Fibroblast of the conjunctiva (primary cell): Measurements from ENCODE around the gene PLA2G2A.
A peak's percentile ranks its signal among the peaks of the same experiment; 100 is the strongest.
"Not testable (repeated sequence)": the region's sequence is repeated elsewhere in the genome, so short reads cannot be mapped to it uniquely, and the experiment has no call there.

Experiments
- DNase-seq: peaks from one replicate; pipeline ENCODE4 v3.0.0-alpha.2; 2010; ENCODE audit warnings: low read depth

The PLA2G2A gene

DNA sequence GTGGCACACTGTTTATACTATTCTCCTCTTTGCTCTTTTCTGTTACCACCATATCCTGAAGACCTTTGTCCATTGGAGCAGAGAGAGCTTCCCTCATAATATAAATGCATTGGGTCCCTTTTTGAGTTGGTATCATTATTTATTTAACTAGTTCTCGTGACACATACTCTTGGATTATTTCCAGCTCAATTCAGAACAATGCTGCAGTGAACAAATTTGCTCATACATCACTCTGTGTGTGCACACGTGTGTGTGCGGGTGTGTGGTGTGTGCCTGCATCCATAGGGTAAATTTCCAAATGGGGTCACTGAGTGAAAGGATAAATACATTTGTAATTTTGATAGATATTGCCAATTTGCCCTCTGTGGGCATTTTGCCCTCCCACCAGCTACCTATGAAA, 5.8 kb downstream of the PLA2G2A start:
- no peak for DNase-seq

- no peak for DNase-seq
These were observed 7.8 kb downstream of the PLA2G2A start for GRCh38 chr1:19971664-19972063.

GRCh38 chr1:19969898-19970660, 9.3 kb downstream of the PLA2G2A start:
- DNase-seq = peak; percentile 6

DNA sequence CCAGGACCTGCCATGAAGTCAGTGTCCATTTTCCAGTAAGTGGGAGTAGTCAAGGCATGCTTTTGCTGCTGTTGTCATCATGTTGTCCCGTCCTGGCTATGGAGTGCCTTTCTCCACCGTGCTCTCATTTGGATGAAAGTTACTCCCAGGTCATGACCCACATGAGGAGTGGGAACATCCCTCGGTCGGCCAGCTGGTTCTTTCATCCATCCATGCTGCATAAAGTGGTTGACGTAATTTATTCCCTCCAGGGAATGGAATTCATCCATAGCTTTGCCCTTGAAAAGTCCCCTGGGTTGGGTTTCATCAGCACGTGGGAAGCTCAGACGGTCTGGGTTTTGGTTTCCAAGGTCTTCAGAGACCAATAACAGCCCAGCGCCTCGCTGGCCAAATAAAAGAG, 11.6 kb downstream of the PLA2G2A start:
- no peak for DNase-seq

GRCh38 chr1:19964542-19964941, 14.9 kb downstream of the PLA2G2A start:
- DNase-seq = no peak

DNA sequence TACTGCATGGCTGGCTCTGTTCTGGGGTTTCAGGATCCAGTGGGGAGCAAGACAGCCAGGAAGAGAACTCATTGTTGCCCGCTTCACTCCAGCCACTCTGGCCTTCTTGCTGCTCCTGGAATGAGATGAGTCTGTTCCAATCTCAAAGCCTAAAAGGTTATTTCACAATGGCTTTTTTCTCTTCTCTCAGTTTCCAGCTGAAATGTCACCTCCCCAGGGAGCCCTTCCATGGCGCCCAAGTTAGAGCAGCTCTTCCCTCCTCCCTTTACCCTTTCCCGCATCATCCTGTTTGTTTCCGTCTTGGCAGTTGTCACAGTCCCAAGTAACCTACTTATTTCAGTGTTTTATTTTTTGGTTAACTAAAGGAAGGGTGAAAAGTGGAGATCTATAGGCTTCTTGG, 15.8 kb downstream of the PLA2G2A start:
- DNase-seq = no peak

- no peak for DNase-seq
These were observed 18.8 kb downstream of the PLA2G2A start for GRCh38 chr1:19960591-19960990.

DNA sequence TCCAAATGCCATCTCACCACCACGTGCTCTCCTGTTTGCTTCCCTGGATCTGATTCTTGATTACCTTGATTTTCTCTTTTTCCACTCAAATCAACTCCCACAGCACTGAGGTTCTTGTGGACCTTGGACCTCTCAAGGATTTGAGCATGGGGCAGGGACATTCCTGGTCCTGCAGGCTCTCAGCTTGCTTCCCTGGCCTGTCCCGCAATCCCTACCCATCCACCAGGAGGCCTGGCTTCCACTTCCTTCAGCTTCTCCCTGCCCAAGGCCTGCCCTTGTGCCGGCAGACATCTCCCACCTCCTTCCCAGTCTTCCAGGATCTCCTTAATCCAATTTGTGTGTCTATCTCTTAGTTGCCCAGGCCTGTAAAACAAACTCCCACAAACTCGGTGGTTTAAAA, 21.6 kb downstream of the PLA2G2A start:
- DNase-seq = no peak

- DNase-seq = no peak
These were observed 23.8 kb downstream of the PLA2G2A start for GRCh38 chr1:19955534-19956170.

GRCh38 chr1:19954059-19954458, 25.4 kb downstream of the PLA2G2A start:
- no peak for DNase-seq

DNA sequence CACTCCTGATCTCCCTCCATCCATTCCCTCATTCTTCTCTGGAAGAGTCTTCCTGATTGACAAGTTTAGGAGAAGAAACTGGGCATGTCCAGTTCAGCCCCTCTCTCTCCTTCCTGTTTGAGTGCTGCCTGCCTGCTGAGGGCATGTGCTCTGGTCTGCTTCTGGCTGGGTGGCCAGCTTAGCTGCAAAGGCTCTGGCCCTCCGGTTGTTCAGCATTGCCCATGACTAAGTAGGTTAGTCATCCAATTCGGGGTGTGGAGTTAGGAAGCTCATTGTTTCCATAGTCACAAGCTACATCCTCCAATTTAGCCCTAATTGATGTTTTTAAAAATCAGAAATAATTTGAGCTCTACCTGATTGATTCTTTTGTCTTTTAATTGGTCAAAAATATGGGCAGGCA, 30.4 kb downstream of the PLA2G2A start:
- DNase-seq = peak; percentile 24

- no peak for DNase-seq
These were observed 32.4 kb downstream of the PLA2G2A start for GRCh38 chr1:19946971-19947370.

- DNase-seq = no peak
These were observed 33.1 kb downstream of the PLA2G2A start for GRCh38 chr1:19946331-19946751.

- DNase-seq = no peak
These were observed 33.5 kb downstream of the PLA2G2A start for GRCh38 chr1:19945914-19946313.

GRCh38 chr1:19942657-19943056, 36.8 kb downstream of the PLA2G2A start:
- no peak for DNase-seq

DNA sequence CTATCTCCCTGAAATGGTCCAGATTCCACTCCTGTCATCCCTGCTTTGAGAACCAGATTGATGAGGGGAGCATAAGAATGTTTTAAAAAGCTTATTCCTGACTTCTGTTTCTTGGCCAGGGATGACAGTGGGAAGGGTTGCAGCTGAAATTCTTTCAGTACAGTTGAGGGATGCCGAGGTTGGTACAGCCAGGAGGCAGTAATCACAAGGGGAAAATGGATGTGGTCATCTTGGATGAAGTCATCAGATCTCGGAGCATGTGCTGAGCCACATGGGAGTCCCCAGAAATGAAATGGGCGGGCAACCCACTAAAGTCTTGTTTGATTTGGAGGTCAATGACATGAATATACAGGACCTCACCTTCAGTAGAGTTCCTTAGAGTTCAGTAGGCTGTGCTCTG, 37.3 kb downstream of the PLA2G2A start:
- no peak for DNase-seq

- no peak for DNase-seq
These were observed 38.2 kb downstream of the PLA2G2A start for GRCh38 chr1:19941206-19941568.

GRCh38 chr1:19940486-19941205, 38.8 kb downstream of the PLA2G2A start:
- no peak for DNase-seq

DNA sequence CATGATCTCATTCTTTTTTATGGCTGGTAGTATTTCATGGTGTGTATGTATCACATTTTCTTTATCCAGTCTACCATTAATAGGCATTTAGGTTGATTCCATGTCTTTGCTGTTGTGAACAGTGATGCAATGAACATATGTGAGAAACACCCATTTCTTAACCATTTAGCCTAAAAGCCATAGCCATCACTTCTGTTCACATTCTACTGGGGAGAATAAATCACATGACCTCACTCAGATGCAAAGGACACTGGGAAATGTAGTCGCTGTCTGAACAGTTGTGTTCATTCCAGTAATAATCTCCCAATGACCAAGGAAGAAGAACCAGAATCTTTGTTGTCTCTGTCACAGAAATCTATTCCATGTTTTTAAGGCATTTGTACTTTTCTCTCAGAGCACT, 40.9 kb downstream of the PLA2G2A start:
- no peak for DNase-seq

DNA sequence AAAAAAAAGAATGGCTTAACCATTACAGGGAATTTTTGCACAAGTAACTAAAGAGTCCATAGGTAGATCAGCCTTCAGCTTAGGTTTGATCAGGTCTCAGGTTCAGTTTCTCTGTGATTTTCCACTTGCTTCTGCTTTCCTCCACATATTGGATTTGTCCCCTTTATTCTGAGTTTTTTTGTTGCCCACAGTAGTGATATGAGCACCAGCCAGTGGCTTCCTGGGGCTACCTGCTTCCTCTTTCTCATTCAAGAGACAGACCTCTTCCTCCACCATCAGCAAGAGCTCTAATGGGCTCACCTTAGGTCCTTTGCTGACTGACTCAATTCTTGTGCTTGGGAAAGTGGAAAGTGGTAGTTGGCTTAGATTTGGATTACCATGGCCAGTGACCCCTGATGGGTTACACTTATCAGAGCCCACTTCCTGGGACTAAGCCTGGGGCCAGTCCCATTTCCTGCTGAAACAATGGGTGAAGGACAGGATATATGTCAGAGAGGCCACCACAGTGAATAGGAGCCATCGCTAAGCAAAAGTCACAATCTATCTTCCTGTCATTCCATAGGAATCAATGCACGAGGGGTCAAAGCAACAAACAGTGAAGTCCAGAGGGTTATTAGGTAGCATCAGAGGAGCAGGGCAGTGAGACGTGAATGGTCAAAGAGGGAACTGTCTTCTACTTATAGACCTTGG, 43.2 kb downstream of the PLA2G2A start:
- no peak for DNase-seq

DNA sequence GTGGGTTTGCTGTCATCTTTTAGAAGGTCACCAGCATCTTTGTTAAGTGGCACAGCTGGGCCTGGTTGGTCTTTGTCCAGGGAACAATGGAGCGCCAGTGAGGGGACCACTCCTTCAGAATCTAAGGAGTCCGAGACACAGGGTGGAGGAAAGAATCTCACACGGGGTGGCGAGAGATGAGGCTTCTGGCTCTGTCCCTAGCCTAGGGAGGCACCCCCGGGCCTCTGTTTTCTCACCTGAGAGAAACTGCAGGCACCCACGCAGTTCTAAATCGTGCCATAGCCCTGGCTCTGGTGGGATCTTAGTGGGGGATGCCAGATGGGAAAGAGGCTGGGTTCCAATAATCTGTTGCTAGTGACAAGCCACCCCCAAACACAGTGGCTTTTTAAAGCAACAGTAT, 45.1 kb downstream of the PLA2G2A start:
- DNase-seq = no peak

DNA sequence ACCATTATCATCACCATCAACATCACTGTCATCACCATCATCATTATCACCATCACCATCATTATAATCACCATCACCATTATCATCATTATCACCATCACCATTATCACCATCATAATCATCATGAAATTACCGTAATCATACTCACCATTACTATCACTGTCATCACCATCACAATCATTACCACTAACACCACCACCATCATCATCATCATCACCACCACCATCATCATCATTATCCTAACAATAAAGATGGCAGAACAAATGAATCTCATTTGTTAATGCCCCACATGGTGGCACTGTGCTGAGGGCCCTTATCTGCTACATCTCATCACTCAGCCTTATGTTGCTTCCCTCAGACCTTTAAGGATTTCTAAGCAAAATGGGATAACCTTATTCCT, 46.6 kb downstream of the PLA2G2A start:
- DNase-seq = no peak

DNA sequence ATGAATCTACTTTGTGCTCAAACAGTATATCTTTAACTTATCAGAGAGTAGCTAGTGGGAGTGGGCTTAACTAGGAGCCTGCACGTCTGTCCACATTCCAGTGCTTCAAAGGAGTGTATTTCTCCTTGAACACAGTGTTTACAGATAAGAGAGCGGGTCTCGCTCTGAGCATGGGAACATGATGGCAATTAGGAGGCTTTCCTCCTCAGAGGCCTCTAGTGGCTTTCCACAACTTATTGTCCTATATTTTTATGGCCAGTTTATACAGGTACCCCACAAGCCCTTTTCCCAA, 52.3 kb downstream of the PLA2G2A start:
- DNase-seq = not testable (repeated sequence)
